M059J (cell line): ENCODE results near the gene TRAPPC10. TPM values are rescaled to one million over a fixed set of nuclear protein-coding genes. Genes with fewer than 3 reads are reported as not detected.
"Not testable (repeated sequence)": the region's sequence is repeated elsewhere in the genome, so short reads cannot be mapped to it uniquely, and the experiment has no call there.

Source experiments
- DNase-seq: peaks from one replicate; pipeline ENCODE4 v3.0.0-alpha.2; 2012; ENCODE audit warnings: low read depth
- total RNA-seq: library from RNA; depleted of rRNA; stranded (reverse); fragments of >200 nt; shearing (Covaris generic); gene quantifications from 2 replicates; pipeline ENCODE4 v1.2.3, GENCODE V29; 2014

Gene TRAPPC10
- total RNA-seq, 1 experiment from 2014 or later = 33.1 TPM

- no peak for DNase-seq
Measured at GRCh38 chr21:44089001-44089911, 77.1 kb downstream of the TRAPPC10 start.

- no peak for DNase-seq
Measured at GRCh38 chr21:44090325-44090724, 78.2 kb downstream of the TRAPPC10 start.

GRCh38 chr21:44092211-44092610 is 80.1 kb downstream of the TRAPPC10 start:
- DNase-seq = no peak

- DNase-seq = no peak
Measured at GRCh38 chr21:44093761-44094160, 81.7 kb downstream of the TRAPPC10 start.

- DNase-seq = no peak
Measured at GRCh38 chr21:44094832-44095231, 82.7 kb downstream of the TRAPPC10 start.

- not testable (repeated sequence) for DNase-seq
Measured at GRCh38 chr21:44098507-44098906, 86.4 kb downstream of the TRAPPC10 start.

GRCh38 chr21:44098964-44099363 is 86.9 kb downstream of the TRAPPC10 start:
- not testable (repeated sequence) for DNase-seq

- not testable (repeated sequence) for DNase-seq
Measured at GRCh38 chr21:44107026-44107501, 95.0 kb downstream of the TRAPPC10 start, which contains the start of gene PWP2. TSS of gene PWP2 (plus strand) at chr21:44107399. CDS start at chr21:44107417, 18 bp downstream.

GRCh38 chr21:44107589-44107988 is 95.5 kb downstream of the TRAPPC10 start:
- not testable (repeated sequence) for DNase-seq

- not testable (repeated sequence) for DNase-seq
Measured at GRCh38 chr21:44113702-44114371, 101.7 kb downstream of the TRAPPC10 start.

- not testable (repeated sequence) for DNase-seq
Measured at GRCh38 chr21:44122131-44122530, 110.0 kb downstream of the TRAPPC10 start.

- not testable (repeated sequence) for DNase-seq
Measured at GRCh38 chr21:44127827-44128226, 115.7 kb downstream of the TRAPPC10 start.

GRCh38 chr21:44133715-44134057 is 121.6 kb downstream of the TRAPPC10 start:
- DNase-seq = not testable (repeated sequence)

- DNase-seq = not testable (repeated sequence)
Measured at GRCh38 chr21:44134732-44135131, 122.6 kb downstream of the TRAPPC10 start.

- DNase-seq = not testable (repeated sequence)
Measured at GRCh38 chr21:44138039-44138438, 125.9 kb downstream of the TRAPPC10 start.

GRCh38 chr21:44139787-44140551 is 127.9 kb downstream of the TRAPPC10 start:
- not testable (repeated sequence) for DNase-seq

GRCh38 chr21:44140552-44140932 is 128.4 kb downstream of the TRAPPC10 start:
- not testable (repeated sequence) for DNase-seq

- DNase-seq = not testable (repeated sequence)
Measured at GRCh38 chr21:44142470-44142869, 130.4 kb downstream of the TRAPPC10 start.

- not testable (repeated sequence) for DNase-seq
Measured at GRCh38 chr21:44143380-44143779, 131.3 kb downstream of the TRAPPC10 start.

GRCh38 chr21:44143996-44144395 is 131.9 kb downstream of the TRAPPC10 start:
- not testable (repeated sequence) for DNase-seq

GRCh38 chr21:44144784-44145602 is 132.9 kb downstream of the TRAPPC10 start:
- not testable (repeated sequence) for DNase-seq
